ENCODE data around the gene SNX5. TPM values are rescaled to one million over a fixed set of nuclear protein-coding genes. Genes with fewer than 3 reads are reported as not detected.
A peak's percentile ranks its signal among the peaks of the same experiment; 100 is the strongest.

The SNX5 gene
- total and polyA plus RNA-seq, 2 donors (not counting 1 experiment from before 2014, with no cell fraction given), result 97.8 to 128 TPM

DNA sequence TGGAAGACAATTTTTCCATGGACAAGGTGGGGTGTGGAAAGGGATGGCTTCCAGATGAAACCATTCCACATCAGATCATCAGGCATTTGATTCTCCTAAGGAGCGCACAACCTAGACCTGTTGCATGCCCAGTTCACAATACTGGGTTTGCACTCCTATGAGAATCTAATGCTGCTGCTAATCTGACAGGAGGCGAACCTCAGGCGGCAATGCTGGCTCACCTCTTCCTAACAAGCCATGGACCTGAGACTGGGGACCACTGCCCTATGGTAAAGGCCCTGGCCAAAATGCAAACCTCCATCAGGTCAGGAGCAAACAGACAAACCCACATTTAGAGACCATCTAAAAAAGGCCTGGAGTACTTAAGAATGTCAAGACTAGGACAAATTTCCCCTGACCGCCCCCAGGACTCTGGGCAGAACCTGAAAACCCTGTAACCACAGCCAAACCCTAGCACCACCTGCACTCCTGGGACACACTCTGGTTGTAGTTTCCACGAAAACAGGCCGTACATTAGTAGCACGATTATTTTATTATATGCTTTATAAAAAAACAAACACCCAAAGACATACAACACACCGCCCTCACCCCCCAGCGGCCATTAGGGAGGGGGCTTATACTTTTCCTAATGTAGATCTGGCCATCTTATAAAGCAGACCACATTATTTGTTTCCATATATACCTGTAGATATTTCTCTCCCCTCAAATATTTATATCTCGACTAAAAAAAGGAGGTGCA is 27.3 kb downstream of the SNX5 start:
- Histone ChIP-seq H3K4me1 (ENCODE audit: control insufficient read depth in 2 of 2, insufficient read depth in 2 of 2, low read length in 2 of 2) (peaks cover 25 to 30% of the 10 kb centered on the region in 2 donors), H4K20me1 (ENCODE audit: control insufficient read depth, insufficient read depth, low read length, poor library complexity, severe bottlenecking) (peaks cover 8% of the 10 kb centered on the region), H3K9me3 (ENCODE audit: control extremely low read depth in 1 of 3, control insufficient read depth in 2 of 3, insufficient read depth in 1 of 3, low read length in 2 of 3) (no peaks in the 10 kb centered on the region), H3K4me2 (replicated peaks; ENCODE audit: low read depth, low read length, poor library complexity, severe bottlenecking) (no peak overlapping the region), H3K9ac (ENCODE audit: low read length) (no peak overlapping the region), H3K27me3 (replicated peaks in 1 of 4; ENCODE audit: control extremely low read depth in 1 of 4, control insufficient read depth in 3 of 4, insufficient read depth in 4 of 4, low read length in 3 of 4) (no peaks in the 10 kb centered on the region), H3K27ac (ENCODE audit: low read length in 2 of 2) (no peak overlapping the region), H3K4me3 (ENCODE audit: control extremely low read depth in 1 of 5, extremely low read depth in 1 of 5, insufficient read depth in 1 of 5, low read depth in 2 of 5, low read length in 4 of 5) (no peak overlapping the region), H3K36me3 (replicated peaks in 1 of 2; ENCODE audit: control extremely low read depth in 1 of 2, control insufficient read depth in 1 of 2, extremely low read depth in 1 of 2, insufficient read depth in 2 of 2, low read length in 1 of 2) (peaks cover 2 to 44% of the 10 kb centered on the region in 2 experiments), H3K79me2 (ENCODE audit: control insufficient read depth, insufficient read depth, low read length) (peaks cover 5% of the 10 kb centered on the region), H2AFZ (ENCODE audit: insufficient read depth, low read depth, low read length, poor library complexity, severe bottlenecking) (no peak overlapping the region)
- Mint-ChIP-seq H3K27ac (no peak overlapping the region), H3K9me3 (ENCODE audit: insufficient read depth) (no peaks in the 10 kb centered on the region), H3K4me3 (no peak overlapping the region), H3K4me1 (peaks cover 48% of the 10 kb centered on the region), H3K27me3 (no peaks in the 10 kb centered on the region)
- no peak for ATAC-seq (ENCODE audit: low read depth)
- DNase-seq, result no peak
- POLR2A ChIA-PET, result no interaction called here
- CTCF ChIA-PET, result interaction anchor here (1.0 kb wide), 1 partner anchor 26 kb away, joined by 4 read pairs; no protein-coding TSS in a partner anchor
- intact Hi-C loops (cut with micrococcal nuclease), result no loop called here
- TF ChIP-seq EZH2 (IDR thresholded peaks at IDR 0.05; ENCODE audit: borderline replicate concordance, insufficient read depth, low read depth, low read length, poor library complexity, severe bottlenecking), result no peak
- TF ChIP-seq, protein P1, sequence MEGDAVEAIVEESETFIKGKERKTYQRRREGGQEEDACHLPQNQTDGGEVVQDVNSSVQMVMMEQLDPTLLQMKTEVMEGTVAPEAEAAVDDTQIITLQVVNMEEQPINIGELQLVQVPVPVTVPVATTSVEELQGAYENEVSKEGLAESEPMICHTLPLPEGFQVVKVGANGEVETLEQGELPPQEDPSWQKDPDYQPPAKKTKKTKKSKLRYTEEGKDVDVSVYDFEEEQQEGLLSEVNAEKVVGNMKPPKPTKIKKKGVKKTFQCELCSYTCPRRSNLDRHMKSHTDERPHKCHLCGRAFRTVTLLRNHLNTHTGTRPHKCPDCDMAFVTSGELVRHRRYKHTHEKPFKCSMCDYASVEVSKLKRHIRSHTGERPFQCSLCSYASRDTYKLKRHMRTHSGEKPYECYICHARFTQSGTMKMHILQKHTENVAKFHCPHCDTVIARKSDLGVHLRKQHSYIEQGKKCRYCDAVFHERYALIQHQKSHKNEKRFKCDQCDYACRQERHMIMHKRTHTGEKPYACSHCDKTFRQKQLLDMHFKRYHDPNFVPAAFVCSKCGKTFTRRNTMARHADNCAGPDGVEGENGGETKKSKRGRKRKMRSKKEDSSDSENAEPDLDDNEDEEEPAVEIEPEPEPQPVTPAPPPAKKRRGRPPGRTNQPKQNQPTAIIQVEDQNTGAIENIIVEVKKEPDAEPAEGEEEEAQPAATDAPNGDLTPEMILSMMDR (IDR thresholded peaks at IDR 0.05), result no peak
- 91% methylated on average over 3 of the region's 10 CpGs for WGBS (ENCODE audit: insufficient coverage)

DNA sequence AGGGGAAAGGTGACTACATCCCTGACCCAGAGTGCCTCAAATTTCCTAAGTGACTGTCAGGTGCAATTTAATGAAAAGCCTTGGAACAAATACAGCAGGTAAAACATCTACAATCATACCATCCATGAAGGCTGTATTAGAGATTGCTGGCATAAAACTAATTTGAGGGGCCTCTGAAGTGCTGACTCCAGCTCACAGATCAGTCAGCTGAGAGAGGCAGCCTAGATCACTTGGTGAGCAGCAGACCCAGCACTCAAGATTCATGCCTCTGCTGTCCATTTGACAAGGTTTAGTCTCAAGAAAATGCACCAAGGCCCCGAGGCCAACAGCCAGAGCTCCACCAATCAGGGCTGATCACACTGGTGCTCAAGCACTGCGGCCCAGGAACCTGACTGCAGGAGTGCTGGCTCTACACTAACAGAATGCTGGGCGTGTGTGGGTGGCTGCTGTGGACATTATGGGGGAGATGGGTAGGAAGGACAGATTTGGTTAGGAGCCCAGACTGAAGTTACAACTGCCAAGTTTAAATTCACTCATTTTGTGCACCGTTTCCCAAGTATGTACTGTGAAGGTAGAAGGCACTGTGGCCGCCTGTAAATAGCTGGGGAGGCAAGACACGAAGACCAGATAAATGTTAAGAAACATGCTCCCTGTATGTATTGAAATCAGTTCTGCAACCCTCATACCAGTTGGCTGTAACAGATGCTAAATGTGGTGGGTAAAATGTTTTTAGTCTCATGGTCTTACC is 28.2 kb downstream of the SNX5 start:
- H3K27me3 ChIP-seq (replicated peaks in 1 of 4; ENCODE audit: control extremely low read depth in 1 of 4, control insufficient read depth in 3 of 4, insufficient read depth in 4 of 4, low read length in 3 of 4), result no peaks in the 10 kb centered on the region
- Mint-ChIP-seq H3K4me3 (no peak overlapping the region), H3K27ac (peak overlapping the region; percentile 61), H3K9me3 (ENCODE audit: insufficient read depth) (no peaks in the 10 kb centered on the region), H3K27me3 (no peaks in the 10 kb centered on the region), H3K4me1 (peaks cover 43% of the 10 kb centered on the region)
- H3K4me3 ChIP-seq (ENCODE audit: control extremely low read depth in 1 of 5, extremely low read depth in 1 of 5, insufficient read depth in 1 of 5, low read depth in 2 of 5, low read length in 4 of 5), result no peak overlapping the region
- ChIA-PET CTCF (interaction anchor here (0.5 to 4.2 kb wide), 6 partner anchors 27 to 1507 kb away, joined by 4 to 35 read pairs (median 12); no protein-coding TSS in a partner anchor), POLR2A (no interaction called here)
- H3K79me2 ChIP-seq (ENCODE audit: control insufficient read depth, insufficient read depth, low read length), result no peaks in the 10 kb centered on the region
- H3K4me1 ChIP-seq (ENCODE audit: control insufficient read depth in 2 of 2, insufficient read depth in 2 of 2, low read length in 2 of 2), result peaks cover 25 to 27% of the 10 kb centered on the region in 2 donors
- peaks cover 4% of the 10 kb centered on the region for H4K20me1 ChIP-seq (ENCODE audit: control insufficient read depth, insufficient read depth, low read length, poor library complexity, severe bottlenecking)
- DNase-seq (no peak), ATAC-seq (ENCODE audit: low read depth) (no peak)
- H3K4me2 ChIP-seq (replicated peaks; ENCODE audit: low read depth, low read length, poor library complexity, severe bottlenecking), result no peak overlapping the region
- no peak overlapping the region for H2AFZ ChIP-seq (ENCODE audit: insufficient read depth, low read depth, low read length, poor library complexity, severe bottlenecking)
- no peak for TF ChIP-seq EZH2 (IDR thresholded peaks at IDR 0.05; ENCODE audit: borderline replicate concordance, insufficient read depth, low read depth, low read length, poor library complexity, severe bottlenecking)
- TF ChIP-seq, protein P1 (IDR thresholded peaks at IDR 0.05), result no peak
- 75% methylated on average over 3 of the region's 6 CpGs for WGBS (ENCODE audit: insufficient coverage)
- H3K9me3 ChIP-seq (ENCODE audit: control extremely low read depth in 1 of 3, control insufficient read depth in 2 of 3, insufficient read depth in 1 of 3, low read length in 2 of 3), result no peaks in the 10 kb centered on the region
- H3K36me3 ChIP-seq (replicated peaks in 1 of 2; ENCODE audit: control extremely low read depth in 1 of 2, control insufficient read depth in 1 of 2, extremely low read depth in 1 of 2, insufficient read depth in 2 of 2, low read length in 1 of 2), result peaks cover 2 to 35% of the 10 kb centered on the region in 2 experiments
- H3K27ac ChIP-seq (ENCODE audit: low read length in 2 of 2), result no peak overlapping the region
- H3K9ac ChIP-seq (ENCODE audit: low read length), result no peak overlapping the region
- intact Hi-C loops (cut with micrococcal nuclease), result no loop called here
